SU-DHL-6 (cell line): ENCODE measurements around the gene LZIC.

Experiments
- H2AFZ ChIP-seq: fragments of 200-600 bp; sonication (generic); 2 replicates; pipeline ENCODE4 v1.6.1; 2014; ENCODE audit warnings: low read depth, mild to moderate bottlenecking, moderate library complexity, mixed read lengths, antibody characterized with exemption, low read length; ENCODE audit not compliant: severe bottlenecking
- H3F3A ChIP-seq: fragments of 200-600 bp; shearing (Covaris generic); 2 replicates; pipeline ENCODE4 v1.6.0; 2016; ENCODE audit warnings: antibody characterized with exemption, mild to moderate bottlenecking; ENCODE audit not compliant: insufficient read depth
- H3K27ac ChIP-seq: fragments of 200-600 bp; sonication (generic); 2 replicates; pipeline ENCODE4 v1.5.1; 2016; ENCODE audit warnings: low read depth, mild to moderate bottlenecking, low read length, moderate library complexity, mixed read lengths
- H3K27me3 ChIP-seq: fragments of 200-600 bp; sonication (generic), shearing (Covaris generic); 2 replicates; pipeline ENCODE4 v1.6.0; 2014; ENCODE audit warnings: mild to moderate bottlenecking, low read length
- H3K36me3 ChIP-seq: fragments of 200-600 bp; sonication (generic); 2 replicates; pipeline ENCODE4 v1.6.1; 2014; ENCODE audit warnings: mild to moderate bottlenecking, low read length, mixed read lengths
- H3K4me2 ChIP-seq: fragments of 300-600, 200-600 bp; shearing (Covaris generic), sonication (generic); 2 replicates; pipeline ENCODE4 v1.6.0; 2014; ENCODE audit warnings: low read length, low read depth, mild to moderate bottlenecking; ENCODE audit not compliant: poor library complexity, severe bottlenecking
- H3K4me3 ChIP-seq: fragments of 200-600 bp; sonication (generic); 2 replicates; pipeline ENCODE4 v1.5.1; 2014; ENCODE audit warnings: antibody characterized with exemption, low read length, mild to moderate bottlenecking, mixed read lengths; ENCODE audit not compliant: insufficient read depth, poor library complexity, severe bottlenecking
- H3K79me2 ChIP-seq: fragments of 200-600 bp; sonication (generic); 2 replicates; pipeline ENCODE4 v1.6.1; 2014; ENCODE audit warnings: mild to moderate bottlenecking, low read length, moderate library complexity; ENCODE audit not compliant: insufficient read depth
- H3K9ac ChIP-seq: fragments of 200-600 bp; sonication (generic); 2 replicates; pipeline ENCODE4 v1.7.0; 2014; ENCODE audit warnings: mild to moderate bottlenecking, low read length
- H3K9me2 ChIP-seq: fragments of 200-600 bp; sonication (generic); replicated peaks from 2 replicates; pipeline ENCODE4 v1.6.1; 2014; ENCODE audit warnings: low read length; ENCODE audit not compliant: insufficient read depth
- H3K9me3 ChIP-seq: fragments of 200-600 bp; sonication (generic); 2 replicates; pipeline ENCODE4 v1.6.1; 2014; ENCODE audit warnings: low read length, mixed read lengths; ENCODE audit not compliant: insufficient read depth
- H4K20me1 ChIP-seq: fragments of 200-600 bp; sonication (generic); 2 replicates; pipeline ENCODE4 v1.6.1; 2014; ENCODE audit warnings: low read depth, mild to moderate bottlenecking, antibody characterized with exemption, low read length, moderate library complexity, mixed read lengths
- EZH2phosphoT487 ChIP-seq: fragments of 200-600 bp; sonication (generic), shearing (Covaris generic); conservative IDR thresholded peaks from 2 replicates; pipeline ENCODE4 v1.6.1; 2018; ENCODE audit warnings: mild to moderate bottlenecking, antibody characterized with exemption, low read length, moderate library complexity, mixed read lengths
- TF ChIP-seq, protein P1 (sequence below): fragments of 200-600 bp; sonication (generic); IDR thresholded peaks from one replicate; pipeline ENCODE4 v1.5.1; 2017; ENCODE audit warnings: antibody characterized with exemption, mild to moderate bottlenecking, low read length, moderate library complexity; ENCODE audit not compliant: insufficient read depth, poor library complexity, severe bottlenecking

LZIC gene

DNA sequence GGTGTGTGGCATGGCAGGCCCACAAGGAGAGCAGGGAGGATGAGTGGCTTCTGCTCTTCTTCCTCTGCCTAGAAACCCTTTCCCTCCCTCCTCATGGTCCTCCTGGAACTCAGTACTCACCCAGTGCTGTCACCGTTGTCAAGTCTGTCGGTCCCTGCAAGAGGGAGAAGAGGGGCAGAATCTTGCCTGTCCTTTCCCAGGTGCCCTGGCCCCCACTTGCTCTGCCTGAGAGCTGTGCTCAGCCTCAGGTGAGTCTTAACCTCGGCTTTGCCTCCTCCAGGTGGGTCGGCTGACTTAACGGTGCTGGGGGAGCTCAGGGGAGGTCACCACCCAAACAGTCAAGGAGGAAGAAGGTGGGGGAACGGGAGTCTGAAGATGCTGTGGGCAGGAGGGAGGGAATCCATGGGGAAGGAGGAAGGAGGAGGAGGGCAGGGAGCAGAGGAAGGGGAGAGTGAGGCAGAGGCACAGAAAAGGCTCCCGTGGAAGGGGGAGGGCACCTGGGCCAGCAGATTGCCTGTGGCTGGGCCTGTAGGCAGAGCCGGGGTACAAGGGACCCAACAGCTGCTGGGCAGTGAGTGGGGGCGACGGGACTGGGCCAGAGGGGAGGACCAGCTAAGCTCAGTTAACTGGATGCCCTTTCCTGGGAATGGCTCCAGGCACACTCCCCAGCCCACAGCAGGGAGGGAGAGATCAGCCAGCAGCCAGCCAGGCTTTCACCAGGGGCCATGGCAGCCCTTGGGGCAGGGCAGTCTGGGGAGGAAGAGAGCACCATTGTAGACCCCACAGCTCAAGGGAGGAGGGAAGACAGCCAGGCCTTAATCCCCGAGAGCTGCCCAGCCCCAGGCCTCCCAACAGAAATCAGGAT lies 59.4 kb downstream of the LZIC start:
- Histone ChIP-seq H3K27me3 (no peaks in the 10 kb centered on the region), H3F3A (no peaks in the 10 kb centered on the region), H3K9ac (no peak overlapping the region), H3K27ac (no peak overlapping the region), H3K9me2 (no peaks in the 10 kb centered on the region), H3K4me2 (no peak overlapping the region), H3K9me3 (no peaks in the 10 kb centered on the region), H3K79me2 (no peaks in the 10 kb centered on the region), H3K4me3 (no peak overlapping the region), H3K36me3 (no peaks in the 10 kb centered on the region), H2AFZ (no peak overlapping the region), H4K20me1 (no peaks in the 10 kb centered on the region)
- TF ChIP-seq, protein P1, sequence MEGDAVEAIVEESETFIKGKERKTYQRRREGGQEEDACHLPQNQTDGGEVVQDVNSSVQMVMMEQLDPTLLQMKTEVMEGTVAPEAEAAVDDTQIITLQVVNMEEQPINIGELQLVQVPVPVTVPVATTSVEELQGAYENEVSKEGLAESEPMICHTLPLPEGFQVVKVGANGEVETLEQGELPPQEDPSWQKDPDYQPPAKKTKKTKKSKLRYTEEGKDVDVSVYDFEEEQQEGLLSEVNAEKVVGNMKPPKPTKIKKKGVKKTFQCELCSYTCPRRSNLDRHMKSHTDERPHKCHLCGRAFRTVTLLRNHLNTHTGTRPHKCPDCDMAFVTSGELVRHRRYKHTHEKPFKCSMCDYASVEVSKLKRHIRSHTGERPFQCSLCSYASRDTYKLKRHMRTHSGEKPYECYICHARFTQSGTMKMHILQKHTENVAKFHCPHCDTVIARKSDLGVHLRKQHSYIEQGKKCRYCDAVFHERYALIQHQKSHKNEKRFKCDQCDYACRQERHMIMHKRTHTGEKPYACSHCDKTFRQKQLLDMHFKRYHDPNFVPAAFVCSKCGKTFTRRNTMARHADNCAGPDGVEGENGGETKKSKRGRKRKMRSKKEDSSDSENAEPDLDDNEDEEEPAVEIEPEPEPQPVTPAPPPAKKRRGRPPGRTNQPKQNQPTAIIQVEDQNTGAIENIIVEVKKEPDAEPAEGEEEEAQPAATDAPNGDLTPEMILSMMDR = no peak
- no peak for TF ChIP-seq EZH2phosphoT487

DNA sequence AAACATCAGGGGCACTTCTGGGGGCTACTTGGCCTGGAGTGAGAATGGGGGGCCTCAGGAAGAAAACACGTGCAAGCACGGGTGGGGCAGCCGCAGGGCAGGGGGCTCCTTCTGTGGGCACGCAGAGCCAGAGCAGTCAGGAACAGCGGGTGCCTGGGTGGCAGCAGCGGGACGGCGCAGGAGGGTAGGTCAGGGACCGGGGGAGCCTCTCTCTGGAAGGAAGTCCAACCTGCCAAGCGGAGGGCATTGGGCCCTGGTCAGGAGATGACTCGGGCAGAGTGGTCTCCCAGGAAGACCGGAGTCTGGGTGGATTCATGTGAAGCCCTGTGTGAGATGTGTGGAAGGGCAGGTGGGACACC lies 60.3 kb downstream of the LZIC start:
- Histone ChIP-seq H3K9ac (no peak overlapping the region), H3F3A (no peaks in the 10 kb centered on the region), H2AFZ (no peak overlapping the region), H3K27ac (no peak overlapping the region), H3K36me3 (no peaks in the 10 kb centered on the region), H3K4me2 (no peak overlapping the region), H3K27me3 (no peaks in the 10 kb centered on the region), H3K9me3 (no peaks in the 10 kb centered on the region), H3K79me2 (no peaks in the 10 kb centered on the region), H4K20me1 (no peaks in the 10 kb centered on the region), H3K4me3 (no peak overlapping the region), H3K9me2 (no peaks in the 10 kb centered on the region)
- TF ChIP-seq EZH2phosphoT487 = no peak
- TF ChIP-seq, protein P1 = no peak

DNA sequence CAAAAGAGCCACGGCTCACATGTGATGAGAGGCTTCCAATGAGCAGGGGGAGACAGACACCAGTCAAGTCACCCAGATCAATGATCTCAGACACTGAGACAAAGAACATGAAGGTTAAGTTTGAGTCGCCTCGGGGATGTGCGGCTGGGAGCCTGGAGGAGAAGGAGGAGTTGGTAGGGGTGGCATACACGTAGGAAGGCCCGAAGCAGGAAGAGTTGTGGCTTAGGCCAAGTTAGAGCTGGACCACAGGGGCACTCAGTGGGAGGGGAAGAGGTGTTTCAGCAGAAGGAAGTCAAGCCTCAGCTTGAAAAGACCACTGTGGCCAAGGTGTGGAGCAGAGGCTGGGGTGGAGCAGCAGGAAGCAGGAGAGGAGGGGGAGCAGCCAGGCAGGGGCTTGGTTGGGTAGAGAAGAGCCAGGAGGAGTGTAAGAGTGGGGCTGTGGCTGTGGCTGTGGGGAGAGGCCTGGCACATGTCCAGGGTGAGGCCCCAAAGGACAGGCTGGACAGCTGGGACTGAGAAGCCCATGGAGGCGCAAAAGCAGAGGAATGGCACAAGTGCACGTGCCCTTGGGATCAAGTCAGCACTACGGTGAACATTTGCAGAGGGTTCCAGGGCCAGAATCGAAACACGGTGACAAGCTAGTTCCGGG lies 60.8 kb downstream of the LZIC start:
- Histone ChIP-seq H3K36me3 (no peaks in the 10 kb centered on the region), H3K4me3 (no peak overlapping the region), H3K4me2 (no peak overlapping the region), H3F3A (no peaks in the 10 kb centered on the region), H3K9ac (no peak overlapping the region), H4K20me1 (no peaks in the 10 kb centered on the region), H3K9me3 (no peaks in the 10 kb centered on the region), H2AFZ (no peak overlapping the region), H3K9me2 (no peaks in the 10 kb centered on the region), H3K27me3 (no peaks in the 10 kb centered on the region), H3K27ac (no peak overlapping the region), H3K79me2 (no peaks in the 10 kb centered on the region)
- TF ChIP-seq, protein P1 = no peak
- TF ChIP-seq EZH2phosphoT487 = no peak
